ENCODE results near the gene BAZ1B.

Gene BAZ1B

GRCh38 chr7:73482746-73483145, 39.3 kb downstream of the BAZ1B start:
- TF ChIP-seq GATA2 (IDR thresholded peaks at IDR 0.05; ENCODE audit: low read depth, low read length), result no peak
- TF ChIP-seq GATA3 (IDR thresholded peaks at IDR 0.05; ENCODE audit: low read depth, low read length), result no peak

DNA sequence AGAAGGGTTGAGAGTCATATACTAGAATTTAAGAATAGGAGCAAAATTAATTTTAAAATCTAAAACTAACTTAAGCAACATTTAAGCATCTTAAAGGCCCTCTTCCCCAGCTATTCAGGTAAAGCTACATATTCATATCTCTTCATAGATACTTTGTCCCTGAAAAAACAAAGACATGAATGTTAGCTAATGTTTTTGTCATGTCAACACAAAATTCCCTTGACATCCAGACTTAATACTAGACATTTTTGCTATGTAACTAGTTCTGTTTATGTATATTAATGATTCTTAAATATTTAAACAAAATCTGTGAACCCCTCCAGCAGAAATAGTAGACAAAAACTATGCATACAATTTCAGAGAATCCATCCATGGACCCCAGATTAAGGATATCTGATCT, 43.5 kb downstream of the BAZ1B start:
- TF ChIP-seq GATA3 (IDR thresholded peaks at IDR 0.05; ENCODE audit: low read depth, low read length), result no peak
- no peak for TF ChIP-seq GATA2 (IDR thresholded peaks at IDR 0.05; ENCODE audit: low read depth, low read length)

DNA sequence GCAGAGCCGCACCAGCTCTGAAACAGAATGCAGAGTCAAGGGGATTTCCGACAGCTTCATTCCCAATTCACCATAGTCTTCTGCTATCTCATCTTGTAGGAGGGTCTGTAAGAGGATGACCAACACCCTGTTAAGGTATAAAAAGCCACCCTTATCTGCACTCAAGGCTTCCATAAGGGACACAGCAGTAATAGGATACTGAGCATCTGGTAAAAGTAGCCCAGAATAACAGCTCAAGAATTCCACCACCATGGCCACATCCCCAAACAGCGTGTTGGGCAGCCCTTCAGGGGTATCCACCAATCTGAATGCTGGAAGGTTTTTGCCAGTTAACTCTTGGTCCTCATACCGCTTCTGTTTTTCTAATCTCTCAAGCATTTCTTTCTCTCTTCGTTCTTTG, 44.7 kb downstream of the BAZ1B start:
- TF ChIP-seq GATA3 (IDR thresholded peaks at IDR 0.05; ENCODE audit: low read depth, low read length), result no peak
- no peak for TF ChIP-seq GATA2 (IDR thresholded peaks at IDR 0.05; ENCODE audit: low read depth, low read length)

- no peak for TF ChIP-seq GATA3 (IDR thresholded peaks at IDR 0.05; ENCODE audit: low read depth, low read length)
- no peak for TF ChIP-seq GATA2 (IDR thresholded peaks at IDR 0.05; ENCODE audit: low read depth, low read length)
Measured at GRCh38 chr7:73470208-73470607, 51.9 kb downstream of the BAZ1B start.

GRCh38 chr7:73466112-73466511, 56.0 kb downstream of the BAZ1B start:
- no peak for TF ChIP-seq GATA2 (IDR thresholded peaks at IDR 0.05; ENCODE audit: low read depth, low read length)
- TF ChIP-seq GATA3 (IDR thresholded peaks at IDR 0.05; ENCODE audit: low read depth, low read length), result no peak

GRCh38 chr7:73463966-73464365, 58.1 kb downstream of the BAZ1B start:
- TF ChIP-seq GATA2 (IDR thresholded peaks at IDR 0.05; ENCODE audit: low read depth, low read length), result no peak
- no peak for TF ChIP-seq GATA3 (IDR thresholded peaks at IDR 0.05; ENCODE audit: low read depth, low read length)

GRCh38 chr7:73463260-73463659, 58.8 kb downstream of the BAZ1B start:
- TF ChIP-seq GATA2 (IDR thresholded peaks at IDR 0.05; ENCODE audit: low read depth, low read length) (no peak), GATA3 (IDR thresholded peaks at IDR 0.05; ENCODE audit: low read depth, low read length) (no peak)

DNA sequence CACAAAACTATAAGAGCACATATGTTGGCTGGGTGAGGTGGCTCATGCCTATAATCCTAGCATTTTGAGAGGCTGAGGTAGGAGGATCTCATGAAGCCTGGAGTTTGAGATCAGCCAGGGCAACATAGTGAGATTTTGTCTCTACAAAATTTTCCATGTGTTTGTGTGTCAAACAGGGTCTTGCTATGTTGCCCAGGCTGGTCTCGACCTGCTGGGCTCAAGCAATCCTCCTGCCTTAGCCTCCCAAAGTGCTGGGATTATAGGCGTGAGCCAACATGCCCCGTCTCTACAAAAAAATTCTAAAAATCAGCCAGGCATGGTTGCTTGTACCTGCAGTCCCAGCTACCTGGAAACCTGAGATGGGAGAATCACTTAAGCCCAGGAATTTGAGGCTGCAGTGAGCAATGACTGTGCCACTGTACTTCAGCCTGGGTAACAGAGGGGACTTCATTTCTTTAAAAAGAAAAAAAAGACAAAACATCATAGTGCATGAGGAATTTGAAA, 60.3 kb downstream of the BAZ1B start:
- TF ChIP-seq GATA2 (IDR thresholded peaks at IDR 0.05; ENCODE audit: low read depth, low read length) (no peak), GATA3 (IDR thresholded peaks at IDR 0.05; ENCODE audit: low read depth, low read length) (no peak)

- no peak for TF ChIP-seq GATA2 (IDR thresholded peaks at IDR 0.05; ENCODE audit: low read depth, low read length)
- no peak for TF ChIP-seq GATA3 (IDR thresholded peaks at IDR 0.05; ENCODE audit: low read depth, low read length)
Measured at GRCh38 chr7:73454424-73454823, 67.7 kb downstream of the BAZ1B start.

GRCh38 chr7:73452999-73453635, 69.0 kb downstream of the BAZ1B start:
- TF ChIP-seq GATA2 (IDR thresholded peaks at IDR 0.05; ENCODE audit: low read depth, low read length) (no peak), GATA3 (IDR thresholded peaks at IDR 0.05; ENCODE audit: low read depth, low read length) (no peak)

GRCh38 chr7:73451780-73452398, 70.2 kb downstream of the BAZ1B start:
- TF ChIP-seq GATA2 (IDR thresholded peaks at IDR 0.05; ENCODE audit: low read depth, low read length) (no peak), GATA3 (IDR thresholded peaks at IDR 0.05; ENCODE audit: low read depth, low read length) (no peak)

DNA sequence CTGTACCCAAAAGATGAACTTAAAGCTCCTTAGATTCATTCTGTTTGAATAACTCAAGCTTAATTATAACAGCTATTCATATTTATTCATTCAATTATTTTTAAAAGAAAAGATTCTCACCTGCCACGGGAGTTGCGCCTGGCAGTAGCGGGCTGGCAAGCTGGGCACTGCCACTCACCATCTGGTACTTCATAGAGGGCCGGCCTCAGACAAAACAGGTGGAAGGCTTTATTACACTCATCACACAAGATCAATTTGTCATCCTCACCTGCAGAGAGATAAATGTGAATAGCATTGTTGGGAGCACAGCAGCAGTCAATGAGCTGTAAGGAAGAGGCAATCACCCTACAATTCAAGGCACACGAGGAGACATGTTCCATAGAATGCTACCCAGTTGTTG, 72.7 kb downstream of the BAZ1B start:
- TF ChIP-seq GATA3 (IDR thresholded peaks at IDR 0.05; ENCODE audit: low read depth, low read length) (no peak), GATA2 (IDR thresholded peaks at IDR 0.05; ENCODE audit: low read depth, low read length) (no peak)

DNA sequence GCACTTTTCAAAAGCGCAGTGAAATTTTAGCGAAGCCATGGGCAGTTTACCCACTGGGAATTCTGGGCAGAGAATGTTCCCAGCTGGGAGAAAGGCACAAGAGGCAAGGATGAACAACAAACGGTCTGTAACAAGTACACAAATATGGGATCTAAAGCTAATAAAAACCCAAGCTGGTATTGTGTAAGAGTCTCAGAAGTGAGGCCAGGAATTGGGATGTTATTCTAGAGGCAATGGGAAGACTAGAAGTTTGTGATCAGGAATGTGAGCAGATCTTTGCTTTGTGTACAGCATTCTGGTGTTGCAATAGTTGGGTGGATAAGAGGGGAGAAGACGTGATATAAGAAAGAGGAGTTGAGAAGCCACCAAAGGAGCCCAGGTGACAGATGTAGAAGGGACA, 73.5 kb downstream of the BAZ1B start:
- TF ChIP-seq GATA3 (IDR thresholded peaks at IDR 0.05; ENCODE audit: low read depth, low read length) (no peak), GATA2 (IDR thresholded peaks at IDR 0.05; ENCODE audit: low read depth, low read length) (no peak)

DNA sequence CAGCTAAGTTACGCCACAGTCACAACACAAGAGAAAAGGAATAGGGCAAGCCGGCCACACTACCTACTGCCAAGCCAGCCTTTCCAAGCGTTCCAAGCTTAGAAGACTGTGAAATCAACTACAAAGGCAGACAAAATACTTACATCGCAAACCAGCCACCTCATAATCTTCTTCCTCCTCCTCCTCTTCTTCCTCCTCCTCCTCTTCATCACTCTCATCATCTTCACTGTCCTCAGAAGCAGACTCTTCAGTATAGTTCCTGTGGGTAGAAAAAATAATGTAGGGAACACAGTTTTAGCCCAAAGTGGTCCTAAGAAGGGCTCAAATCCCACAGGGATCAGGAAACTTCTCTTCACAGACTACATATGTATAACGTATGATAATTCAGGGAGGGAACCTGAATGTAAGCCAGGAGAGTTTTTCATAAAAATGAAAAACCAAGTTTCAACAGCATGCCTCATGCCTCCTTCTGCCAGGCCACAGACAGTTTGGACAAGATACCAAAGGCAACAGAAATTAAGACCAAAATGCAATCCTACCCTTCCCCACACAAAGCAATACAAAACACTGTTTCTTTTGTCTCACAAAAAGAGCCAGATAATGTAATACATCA, 74.9 kb downstream of the BAZ1B start:
- no peak for TF ChIP-seq GATA3 (IDR thresholded peaks at IDR 0.05; ENCODE audit: low read depth, low read length)
- no peak for TF ChIP-seq GATA2 (IDR thresholded peaks at IDR 0.05; ENCODE audit: low read depth, low read length)

GRCh38 chr7:73446682-73447081, 75.4 kb downstream of the BAZ1B start:
- TF ChIP-seq GATA3 (IDR thresholded peaks at IDR 0.05; ENCODE audit: low read depth, low read length), result no peak
- no peak for TF ChIP-seq GATA2 (IDR thresholded peaks at IDR 0.05; ENCODE audit: low read depth, low read length)
